Endothelial cell of umbilical vein (primary cell): Measurements from ENCODE around the gene PSD2. TPM values are rescaled to one million over a fixed set of nuclear protein-coding genes. Genes with fewer than 3 reads are reported as not detected.

Experiments
- BruUV-seq: library from RNA; stranded (reverse); fragments of 400-500 nt; replicated peaks from 2 replicates; lab custom pipeline; 2021; lab: Mats Ljungman, UMichigan
- CTCF ChIA-PET: fragments of 300-600, 350-600 bp; sonication (Branson Sonifier 250); formaldehyde crosslinking; loops from one replicate; lab custom pipeline; 2021; ENCODE audit warnings: antibody characterized with exemption, inconsistent platforms; lab: Charles Lee
- POLR2A ChIA-PET: fragments of 300-600, 350-600 bp; sonication (Branson Sonifier 250); formaldehyde crosslinking; loops from one replicate; lab custom pipeline; 2021; ENCODE audit warnings: antibody characterized with exemption, inconsistent platforms; lab: Charles Lee
- DNase-seq: peaks from one replicate; pipeline ENCODE4 v3.0.0-alpha.2; 2011; ENCODE audit warnings: low read depth, low spot score
- FAIRE-seq: peaks from 2 replicates; lab custom pipeline; 2011; peaks lifted over from hg19 to GRCh38; lab: Jason Lieb, UNC
- H2AFZ ChIP-seq: 2 replicates; pipeline ENCODE4 v1.6.0; 2012; ENCODE audit warnings: low read depth, low read length, control low read depth, inconsistent platforms
- H3K27ac ChIP-seq: 2 replicates; pipeline ENCODE4 v1.5.1; 2011; ENCODE audit warnings: low read depth, mild to moderate bottlenecking, control low read depth, low read length, moderate library complexity; ENCODE audit not compliant: insufficient read depth
- H3K27me3 ChIP-seq, 2 experiments: 2 replicates each; pipeline versions ENCODE4 v1.6.0 to v1.6.1; 2011; ENCODE audit warnings: low read length in 2 of 2, mixed read lengths in 1 of 2; ENCODE audit not compliant: control insufficient read depth in 2 of 2, insufficient read depth in 2 of 2
- H3K36me3 ChIP-seq, 2 experiments: 2 replicates in 1 of 2; 3 replicates in 1 of 2; pipeline ENCODE4 v1.5.1; 2011; ENCODE audit warnings: low read length in 2 of 2, mild to moderate bottlenecking in 1 of 2, moderate library complexity in 1 of 2; ENCODE audit not compliant: control insufficient read depth in 2 of 2, insufficient read depth in 2 of 2; ENCODE audit errors: extremely low read depth in 1 of 2
- H3K4me1 ChIP-seq: 3 replicates; pipeline ENCODE4 v1.5.1; 2011; ENCODE audit warnings: mild to moderate bottlenecking, low read length; ENCODE audit not compliant: control insufficient read depth, insufficient read depth; ENCODE audit errors: extremely low read depth
- H3K4me2 ChIP-seq: 2 replicates; pipeline ENCODE4 v1.6.1; 2011; ENCODE audit warnings: low read length, control low read depth, mixed read lengths; ENCODE audit not compliant: insufficient read depth
- H3K4me3 ChIP-seq, 3 experiments: fragments of 200-600 bp in 1 of 3; sonication (generic), shearing (Covaris generic) in 1 of 3; replicated peaks in 1 of 3; 2 replicates each; pipeline ENCODE4 v1.5.1; 2011 to 2016; ENCODE audit warnings: control low read depth in 3 of 3, low read length in 3 of 3, mild to moderate bottlenecking in 2 of 3, inconsistent platforms in 1 of 3, low read depth in 1 of 3, moderate library complexity in 1 of 3; ENCODE audit not compliant: insufficient read depth in 1 of 3
- H3K79me2 ChIP-seq: 2 replicates; pipeline ENCODE4 v1.6.0; 2012; ENCODE audit warnings: low read length, inconsistent platforms; ENCODE audit not compliant: control insufficient read depth, insufficient read depth
- H3K9ac ChIP-seq: replicated peaks from 2 replicates; pipeline ENCODE3; 2011; ENCODE audit warnings: low read length, control low read depth; ENCODE audit not compliant: insufficient read depth; ENCODE audit errors: extremely low read depth
- H3K9me1 ChIP-seq: replicated peaks from 3 replicates; pipeline ENCODE4 v1.6.0; 2011; ENCODE audit warnings: mild to moderate bottlenecking, low read length; ENCODE audit not compliant: control insufficient read depth, insufficient read depth; ENCODE audit errors: extremely low read depth
- H3K9me3 ChIP-seq: replicated peaks from 2 replicates; pipeline ENCODE4 v1.5.1; 2012; ENCODE audit warnings: low read length, inconsistent platforms; ENCODE audit not compliant: control insufficient read depth, insufficient read depth
- H4K20me1 ChIP-seq: replicated peaks from 2 replicates; pipeline ENCODE3; 2011; ENCODE audit warnings: mild to moderate bottlenecking, low read length; ENCODE audit not compliant: control insufficient read depth, insufficient read depth; ENCODE audit errors: extremely low read depth
- EZH2 ChIP-seq: IDR thresholded peaks from 2 replicates; pipeline ENCODE4 v1.6.1; 2012; ENCODE audit warnings: borderline replicate concordance, low read depth, mild to moderate bottlenecking, moderate library complexity, low read length, inconsistent platforms; ENCODE audit not compliant: severe bottlenecking
- FOS ChIP-seq: IDR thresholded peaks from 2 replicates; pipeline ENCODE4 v1.6.1; 2011; ENCODE audit warnings: mild to moderate bottlenecking, low read length, moderate library complexity, borderline replicate concordance; ENCODE audit not compliant: insufficient read depth
- GATA2 ChIP-seq: IDR thresholded peaks from 2 replicates; pipeline ENCODE4 v1.7.0; 2011; ENCODE audit warnings: low read depth, mild to moderate bottlenecking, moderate library complexity, mixed read lengths, low read length; ENCODE audit not compliant: insufficient read length, insufficient read depth
- JUN ChIP-seq: IDR thresholded peaks from 2 replicates; pipeline ENCODE4 v1.6.1; 2011; ENCODE audit warnings: borderline replicate concordance, low read depth; ENCODE audit not compliant: insufficient read length, insufficient read depth
- MYC ChIP-seq: IDR thresholded peaks from one replicate; pipeline ENCODE4 v1.6.1; 2011; ENCODE audit warnings: mild to moderate bottlenecking, low read depth, low read length
- POLR2A ChIP-seq: IDR thresholded peaks from 2 replicates; pipeline ENCODE4 v1.6.1; 2012; ENCODE audit warnings: low read depth, mild to moderate bottlenecking, control low read depth, low read length
- POLR2AphosphoS5 ChIP-seq: IDR thresholded peaks from 2 replicates; pipeline ENCODE4 v1.6.1; 2012; ENCODE audit warnings: low read depth, mild to moderate bottlenecking, control low read depth, low read length, moderate library complexity; ENCODE audit not compliant: insufficient read depth
- dilution Hi-C: fragments of 300-500 bp; cut with MboI; formaldehyde crosslinking; loops from one replicate; pipeline ENCODE4 v1.15.0; 2019; ENCODE audit warnings: low sequenced_read_pairs; ENCODE audit not compliant: extremely low pct_ligation_motif_present
- intact Hi-C: fragments of 100-400 bp; cut with micrococcal nuclease; formaldehyde crosslinking; loops from one replicate; pipeline ENCODE4 v1.10.0; 2022
- polyA plus RNA-seq, 4 experiments: library from polyadenylated mRNA; depleted of rRNA in 3 of 4; stranded (reverse) in 3 of 4; unstranded in 1 of 4; fragments of >200 nt; gene quantifications; 2 replicates each; pipeline versions ENCODE4 v1.2.1 to v1.2.3, GENCODE V29; 2011 to 2012; ENCODE audit warnings: missing spikeins in 1 of 4
- total RNA-seq: library from RNA; stranded (reverse); gene quantifications from 2 replicates; pipeline ENCODE4 v1.2.3, GENCODE V29; 2021
- TF ChIP-seq, protein P1 (sequence below): IDR thresholded peaks from 2 replicates; pipeline ENCODE4 v1.6.1; 2011; ENCODE audit not compliant: insufficient read depth, insufficient read length
- TF ChIP-seq, protein P2 (sequence below), 2 donors: IDR thresholded peaks; 1 replicate in 1 of 2; 2 replicates in 1 of 2; pipeline ENCODE4 v1.5.1; 2011; ENCODE audit warnings: low read length in 2 of 2, mild to moderate bottlenecking in 2 of 2, moderate library complexity in 2 of 2, control low read depth in 1 of 2, inconsistent platforms in 1 of 2, low read depth in 1 of 2; ENCODE audit not compliant: insufficient read depth in 1 of 2; ENCODE audit errors: extremely low read depth in 1 of 2

PSD2 gene
- total and polyA plus RNA-seq, 2 donors (not counting 3 experiments of a cell fraction or from before 2014, with no cell fraction given) = not detected

DNA sequence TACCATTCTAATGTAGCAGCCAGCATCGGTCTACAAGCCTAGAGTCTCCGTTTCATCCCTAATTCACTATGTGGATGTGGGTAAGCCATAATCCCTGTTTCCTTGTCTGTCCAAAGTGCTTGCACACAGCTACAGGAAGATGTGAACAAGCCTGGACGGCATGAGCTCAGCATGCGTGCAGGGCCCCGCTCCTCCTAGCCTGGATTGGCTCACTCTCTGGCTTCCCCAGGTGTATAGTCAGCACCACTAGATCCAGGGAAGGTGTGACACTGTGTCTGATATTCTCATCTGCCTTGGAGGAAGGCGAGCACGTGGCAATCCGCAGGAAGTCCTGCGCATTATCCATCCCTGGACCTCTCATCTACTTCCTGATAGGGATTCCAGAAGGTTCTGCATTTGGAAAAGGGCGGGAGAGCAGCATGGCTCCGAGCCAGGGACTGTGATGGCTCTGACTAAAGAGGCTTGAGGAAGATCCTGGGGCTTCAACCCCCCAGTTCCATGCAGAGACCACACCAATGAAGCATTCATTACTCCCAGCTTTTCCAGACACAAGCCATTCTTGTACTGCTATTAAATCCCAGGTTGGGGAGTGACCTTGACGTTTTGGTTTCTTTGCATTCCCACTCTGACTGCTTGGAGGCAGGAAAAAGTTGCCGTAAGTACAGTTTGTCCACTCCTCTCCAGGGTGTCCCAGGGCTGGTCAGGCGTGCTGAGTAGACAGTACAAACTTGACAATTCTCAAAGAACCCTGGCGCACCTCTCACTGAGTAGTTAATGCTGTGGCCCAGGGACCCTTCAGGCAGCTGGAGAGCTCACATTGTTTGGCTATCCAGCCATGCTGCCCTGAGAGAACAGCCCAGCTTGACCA lies 65.6 kb downstream of the PSD2 start:
- Histone ChIP-seq H3K27ac (no peak overlapping the region), H3K27me3 (peaks cover 3 to 7% of the 10 kb centered on the region in 2 experiments), H3K4me2 (no peak overlapping the region), H3K9me1 (no peaks in the 10 kb centered on the region), H3K79me2 (no peaks in the 10 kb centered on the region), H4K20me1 (no peaks in the 10 kb centered on the region), H2AFZ (no peak overlapping the region), H3K36me3 (no peaks in the 10 kb centered on the region), H3K4me3 (no peak overlapping the region), H3K9me3 (no peaks in the 10 kb centered on the region), H3K9ac (no peak overlapping the region), H3K4me1 (no peaks in the 10 kb centered on the region)
- no peak for FAIRE-seq
- BruUV-seq = no TSS peak
- ChIA-PET POLR2A (no interaction called here), CTCF (interaction anchor here (1.4 to 6.4 kb wide), 5 partner anchors 17 to 85 kb away, joined by 3 to 95 read pairs (median 5); no protein-coding TSS in a partner anchor)
- intact Hi-C loops = loop anchor here (5.0 kb wide), 1 partner anchor 296 kb away; no protein-coding TSS in a partner anchor
- no peak for DNase-seq
- TF ChIP-seq, protein P1, sequence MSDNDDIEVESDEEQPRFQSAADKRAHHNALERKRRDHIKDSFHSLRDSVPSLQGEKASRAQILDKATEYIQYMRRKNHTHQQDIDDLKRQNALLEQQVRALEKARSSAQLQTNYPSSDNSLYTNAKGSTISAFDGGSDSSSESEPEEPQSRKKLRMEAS = no peak
- TF ChIP-seq POLR2A = no peak
- TF ChIP-seq JUN = no peak
- TF ChIP-seq, protein P2, sequence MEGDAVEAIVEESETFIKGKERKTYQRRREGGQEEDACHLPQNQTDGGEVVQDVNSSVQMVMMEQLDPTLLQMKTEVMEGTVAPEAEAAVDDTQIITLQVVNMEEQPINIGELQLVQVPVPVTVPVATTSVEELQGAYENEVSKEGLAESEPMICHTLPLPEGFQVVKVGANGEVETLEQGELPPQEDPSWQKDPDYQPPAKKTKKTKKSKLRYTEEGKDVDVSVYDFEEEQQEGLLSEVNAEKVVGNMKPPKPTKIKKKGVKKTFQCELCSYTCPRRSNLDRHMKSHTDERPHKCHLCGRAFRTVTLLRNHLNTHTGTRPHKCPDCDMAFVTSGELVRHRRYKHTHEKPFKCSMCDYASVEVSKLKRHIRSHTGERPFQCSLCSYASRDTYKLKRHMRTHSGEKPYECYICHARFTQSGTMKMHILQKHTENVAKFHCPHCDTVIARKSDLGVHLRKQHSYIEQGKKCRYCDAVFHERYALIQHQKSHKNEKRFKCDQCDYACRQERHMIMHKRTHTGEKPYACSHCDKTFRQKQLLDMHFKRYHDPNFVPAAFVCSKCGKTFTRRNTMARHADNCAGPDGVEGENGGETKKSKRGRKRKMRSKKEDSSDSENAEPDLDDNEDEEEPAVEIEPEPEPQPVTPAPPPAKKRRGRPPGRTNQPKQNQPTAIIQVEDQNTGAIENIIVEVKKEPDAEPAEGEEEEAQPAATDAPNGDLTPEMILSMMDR (IDR thresholded peaks at IDR 0.05; ENCODE audit: extremely low read depth in 1 of 2, insufficient read depth in 1 of 2, low read depth in 1 of 2, low read length in 2 of 2) = no peak
- no peak for TF ChIP-seq FOS
- no peak for TF ChIP-seq EZH2
- no peak for TF ChIP-seq POLR2AphosphoS5
- TF ChIP-seq GATA2 = no peak
- no peak for TF ChIP-seq MYC
- dilution Hi-C loops = no loop called here
